HG03565 (cell line): ENCODE data around the gene AK2.
"Not testable (repeated sequence)": the region's sequence is repeated elsewhere in the genome, so short reads cannot be mapped to it uniquely, and the experiment has no call there.

Experiments
- ATAC-seq: cut with Tn5 transposase; IDR thresholded peaks from one replicate; pipeline ENCODE4 v1.9.1; 2021; ENCODE audit warnings: mild to moderate bottlenecking, moderate library complexity; ENCODE audit not compliant: unreplicated experiment

The AK2 gene

DNA sequence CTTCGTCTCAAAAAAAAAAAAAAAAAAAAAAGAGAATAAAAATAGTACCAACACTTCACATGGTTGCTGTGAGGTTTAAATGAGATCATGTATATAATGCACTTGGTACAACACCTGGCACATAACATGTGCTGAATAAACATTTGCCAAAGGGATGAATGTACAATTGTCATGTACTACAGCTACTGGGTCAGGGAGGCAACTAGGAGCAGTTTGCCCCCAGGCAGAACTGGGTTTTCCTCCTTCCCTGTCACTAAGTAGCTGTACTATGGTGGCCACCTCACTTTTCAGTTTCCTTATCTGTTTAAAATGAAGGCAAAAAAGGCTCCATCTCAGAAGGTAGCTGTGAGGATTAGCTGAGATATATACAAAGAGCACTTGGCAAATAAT is 11.5 kb downstream of the AK2 start:
- ATAC-seq = no peak

GRCh38 chr1:33024430-33025179 is 12.1 kb downstream of the AK2 start:
- not testable (repeated sequence) for ATAC-seq

GRCh38 chr1:33022650-33023200 is 14.0 kb downstream of the AK2 start:
- no peak for ATAC-seq

DNA sequence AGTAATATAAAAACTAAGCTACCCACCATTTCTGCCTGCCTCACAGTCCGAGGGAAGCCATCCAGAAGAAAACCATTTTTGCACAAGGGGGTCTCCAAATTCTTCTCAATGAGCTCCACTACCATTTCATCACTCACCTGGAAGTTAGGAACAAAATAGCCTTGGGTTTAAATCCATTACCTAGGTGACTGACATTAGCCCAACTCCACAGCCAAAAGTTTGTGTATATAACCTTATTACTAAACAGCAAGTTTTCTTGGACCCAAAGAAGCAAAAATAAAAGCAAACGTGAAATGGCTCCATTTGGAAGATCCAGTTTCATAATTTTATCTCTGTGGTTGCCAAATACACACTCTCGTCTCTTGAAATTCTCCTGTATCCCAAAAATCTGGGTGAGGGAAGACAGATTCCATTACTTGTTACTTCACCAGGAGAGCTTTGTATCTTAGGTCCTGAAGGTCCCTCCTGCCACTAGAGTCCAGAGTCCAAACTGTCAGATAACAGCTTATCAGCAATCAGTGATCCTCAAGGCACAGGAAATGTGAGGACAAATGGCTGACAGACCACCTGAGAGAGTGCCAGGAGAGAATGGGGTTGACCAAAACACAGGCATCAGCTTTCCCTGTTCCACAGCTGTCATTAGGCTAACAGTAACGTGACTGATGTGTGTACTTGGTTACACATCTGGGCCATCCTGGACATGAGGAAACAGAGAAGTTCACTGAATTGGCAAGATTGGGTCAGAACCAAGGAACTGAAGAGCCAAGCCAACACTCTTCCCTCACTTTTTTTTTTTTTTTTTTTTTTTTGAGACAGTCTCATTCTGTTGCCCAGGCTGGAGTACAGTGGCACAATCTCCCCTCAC is 14.9 kb downstream of the AK2 start:
- no peak for ATAC-seq

DNA sequence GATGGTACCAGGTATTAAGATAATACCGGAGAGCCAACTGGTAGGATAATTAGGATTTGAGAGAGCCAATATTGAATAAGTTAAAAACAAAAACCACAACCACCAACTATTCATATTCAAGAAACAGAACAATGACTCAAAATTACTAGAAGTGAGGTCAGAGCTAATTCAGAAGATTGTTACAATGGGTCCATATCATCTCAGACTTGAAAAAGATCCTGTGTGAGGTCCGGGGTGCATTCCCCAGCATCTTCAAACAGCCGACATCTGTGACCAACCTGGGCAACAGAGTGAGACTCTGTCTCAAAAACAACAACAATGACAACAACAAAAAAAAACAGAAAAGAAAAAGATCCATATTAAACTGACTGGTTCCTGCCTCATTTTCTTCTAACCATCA is 18.6 kb downstream of the AK2 start:
- no peak for ATAC-seq

GRCh38 chr1:33017175-33017574 is 19.5 kb downstream of the AK2 start:
- ATAC-seq = no peak

- ATAC-seq = no peak
Observed at GRCh38 chr1:33015216-33015615, 21.5 kb downstream of the AK2 start.

DNA sequence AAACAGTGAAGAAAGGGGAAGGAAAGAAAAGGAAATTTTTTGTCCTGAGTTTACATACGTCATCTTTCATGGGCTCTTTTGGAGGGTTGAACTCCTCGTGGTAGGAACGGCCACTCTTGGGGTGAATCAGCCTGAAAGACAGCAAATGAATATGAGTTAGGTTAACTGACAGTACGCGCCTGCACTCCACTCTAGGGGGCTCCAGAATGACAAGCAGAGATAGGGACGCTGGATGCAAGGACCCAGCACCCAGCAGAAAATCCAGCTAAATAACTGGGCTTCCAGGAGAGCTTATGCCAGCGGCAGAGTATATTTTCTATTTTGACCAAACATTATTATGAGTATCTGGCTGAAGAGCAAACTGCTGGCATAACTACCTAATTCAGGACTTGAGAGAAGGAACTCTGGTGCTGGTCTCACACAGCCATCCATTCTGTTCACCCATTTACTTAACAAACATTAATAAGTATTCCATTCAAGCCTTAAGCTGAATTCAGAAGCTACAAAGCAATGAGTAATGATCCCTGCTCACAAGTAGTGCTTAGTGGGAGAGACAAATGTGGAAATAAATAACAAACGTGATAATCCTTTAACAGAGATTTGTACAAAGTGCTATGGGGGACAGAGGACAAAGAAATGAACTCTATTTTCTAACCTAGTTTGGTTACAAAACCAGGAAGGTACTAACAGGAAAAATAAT is 22.1 kb downstream of the AK2 start:
- no peak for ATAC-seq

DNA sequence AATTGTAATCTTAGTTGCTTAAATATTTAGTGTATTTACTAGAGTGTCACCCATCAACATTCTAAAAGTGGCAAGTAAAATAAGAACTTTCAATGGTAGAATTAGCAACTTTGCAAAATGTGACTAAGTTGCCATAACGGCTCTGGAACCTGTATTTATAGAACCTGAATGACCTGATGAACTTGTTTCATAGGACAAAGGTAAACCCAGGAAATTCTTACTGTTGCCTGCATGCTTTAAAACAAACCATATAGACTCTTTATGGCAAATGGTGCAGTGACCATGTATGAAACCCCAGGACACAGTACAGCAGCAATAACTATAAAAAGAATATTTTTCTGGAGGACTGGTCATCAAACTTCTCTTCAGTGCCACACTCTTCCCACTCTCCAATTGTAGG is 22.9 kb downstream of the AK2 start:
- ATAC-seq = no peak

- ATAC-seq = no peak
Observed at GRCh38 chr1:33012165-33012564, 24.5 kb downstream of the AK2 start.

DNA sequence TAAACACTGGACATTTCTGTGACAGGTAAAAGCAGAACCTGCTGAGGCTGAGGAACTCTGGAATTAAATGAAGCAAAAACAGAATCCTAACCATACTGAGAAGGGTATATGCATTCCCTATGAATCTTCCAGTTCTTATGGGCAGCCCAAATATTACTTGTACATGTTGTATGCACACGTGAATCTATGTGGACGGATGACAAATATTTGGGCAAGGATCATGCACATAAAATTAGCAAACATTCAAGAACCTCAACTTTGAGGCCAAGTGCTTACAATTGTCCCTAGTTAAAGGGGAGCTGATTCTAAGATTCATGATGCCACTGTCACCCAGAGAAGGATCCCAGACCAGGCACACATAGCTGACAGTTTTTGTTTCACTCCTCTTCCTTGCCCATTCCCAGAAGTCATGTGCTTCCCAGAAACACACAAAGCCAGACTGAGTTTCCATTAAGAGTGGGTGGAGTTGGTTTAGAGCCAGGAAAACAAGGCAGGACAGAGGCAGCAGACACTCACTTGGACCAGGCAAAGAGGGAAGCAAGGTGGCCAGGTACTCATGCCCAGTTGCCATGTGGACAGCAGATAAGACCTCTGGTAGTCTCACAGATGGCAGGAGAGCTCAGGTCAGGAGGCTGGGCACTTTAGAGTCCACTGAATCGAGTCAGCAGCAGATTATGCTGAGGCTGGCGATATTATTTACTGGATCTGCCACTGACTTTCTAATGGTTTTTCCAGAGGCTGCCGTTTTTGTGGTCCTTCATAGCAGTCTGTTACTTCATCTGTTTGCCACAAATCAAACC is 25.6 kb downstream of the AK2 start:
- ATAC-seq = no peak

- ATAC-seq = no peak
Observed at GRCh38 chr1:33009561-33009960, 27.1 kb downstream of the AK2 start.

DNA sequence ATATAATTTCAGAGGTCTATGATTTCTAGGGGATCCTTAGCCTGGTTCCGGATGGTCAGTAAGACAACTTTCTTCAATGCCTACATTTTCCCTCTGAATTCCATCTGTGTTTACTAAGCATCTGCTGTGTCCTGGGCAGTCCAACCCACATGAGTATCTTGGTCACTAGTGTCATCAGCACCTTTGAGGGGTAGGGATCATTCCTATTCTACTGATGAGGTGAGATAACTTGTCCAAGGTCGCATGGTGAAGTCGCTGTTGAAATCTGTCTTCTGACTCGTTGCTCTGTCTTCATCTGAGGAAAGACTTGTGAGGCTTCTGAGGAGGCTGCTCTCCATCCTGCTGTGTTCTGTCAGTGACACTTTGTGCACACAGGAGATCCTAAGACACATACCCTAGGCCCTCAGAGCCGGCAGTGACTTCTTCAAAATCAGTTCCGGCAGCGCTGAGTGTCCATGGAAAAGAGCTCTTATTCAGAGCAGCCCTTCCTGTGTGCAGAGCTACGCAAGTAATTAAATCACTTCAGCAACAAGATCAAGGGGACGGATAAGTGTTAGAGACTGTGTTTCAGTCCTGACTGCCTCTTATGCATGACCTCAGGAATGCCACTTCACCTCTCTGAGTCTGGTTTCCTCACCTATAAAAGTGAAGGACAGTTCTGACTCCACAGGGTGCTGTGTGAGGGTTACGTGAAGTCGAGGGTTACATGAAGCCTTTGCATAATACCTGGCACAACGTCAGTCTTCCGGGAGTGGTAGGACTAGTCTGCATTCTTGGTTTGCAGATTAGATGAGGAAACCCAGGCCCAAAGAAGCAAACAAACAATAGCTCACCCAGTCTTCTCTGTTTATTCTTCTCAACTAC is 28.4 kb downstream of the AK2 start:
- ATAC-seq = no peak

GRCh38 chr1:33007190-33008050 is 29.3 kb downstream of the AK2 start:
- no peak for ATAC-seq

DNA sequence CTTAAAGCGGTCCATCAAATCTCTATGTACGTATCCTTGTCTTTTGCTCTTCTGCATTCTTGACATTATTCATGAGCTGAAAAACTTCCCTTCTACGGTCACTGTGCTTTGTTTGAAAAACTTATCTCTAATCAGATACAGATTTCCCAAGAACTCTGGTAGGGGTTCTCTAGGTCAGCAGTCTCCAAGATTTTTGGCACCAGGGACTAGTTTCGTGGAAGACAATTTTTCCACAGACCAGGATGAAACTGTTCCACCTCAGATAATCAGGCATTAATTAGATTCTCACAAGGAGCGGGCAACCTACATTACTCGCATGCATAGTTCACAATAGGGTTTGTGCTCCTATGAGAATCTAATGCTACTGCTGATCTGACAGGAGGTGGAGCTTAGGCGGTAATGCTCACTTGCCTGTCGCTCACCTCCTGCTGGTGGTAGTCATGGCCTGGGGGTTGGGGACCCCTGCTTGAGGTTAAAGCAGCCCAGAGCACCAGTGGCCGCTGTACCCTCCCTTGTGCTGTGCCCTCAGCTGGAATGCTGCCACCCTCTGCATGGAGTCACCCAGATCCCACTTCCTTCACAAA is 30.8 kb downstream of the AK2 start:
- ATAC-seq = no peak

GRCh38 chr1:33005117-33005837 is 31.4 kb downstream of the AK2 start:
- no peak for ATAC-seq

GRCh38 chr1:33004613-33005012 is 32.1 kb downstream of the AK2 start:
- no peak for ATAC-seq

GRCh38 chr1:33003657-33004056 is 33.0 kb downstream of the AK2 start:
- no peak for ATAC-seq
